Lower lobe of right lung (tissue), 2 donors: ENCODE data around the gene CHGA. TPM values are rescaled to one million over a fixed set of nuclear protein-coding genes. Genes with fewer than 3 reads are reported as not detected.

Source experiments
- ATAC-seq, 2 donors: fragments of 200-7000 bp; cut with Tn5 transposase; one replicate each; pipeline ENCODE4 v1.9.1; 2020 to 2022; ENCODE audit warnings: mild to moderate bottlenecking in 2 of 2, moderate library complexity in 2 of 2
- DNase-seq: peaks from one replicate; pipeline ENCODE4 v3.0.0-alpha.2; 2020
- H3K27ac ChIP-seq: fragments of 200-600 bp; one replicate; pipeline ENCODE4 v1.8.0; 2022
- H3K27me3 ChIP-seq: fragments of 200-600 bp; one replicate; pipeline ENCODE4 v1.8.0; 2022; ENCODE audit warnings: low read depth
- H3K36me3 ChIP-seq: fragments of 200-600 bp; one replicate; pipeline ENCODE4 v1.8.0; 2022; ENCODE audit warnings: mild to moderate bottlenecking
- H3K4me1 ChIP-seq: fragments of 200-600 bp; one replicate; pipeline ENCODE4 v1.8.0; 2022
- H3K4me3 ChIP-seq: fragments of 200-600 bp; one replicate; pipeline ENCODE4 v1.8.0; 2022; ENCODE audit warnings: mild to moderate bottlenecking
- H3K9me3 ChIP-seq: fragments of 200-600 bp; one replicate; pipeline ENCODE4 v1.8.0; 2022
- CTCF ChIP-seq: fragments of 200-600 bp; IDR thresholded peaks from one replicate; pipeline ENCODE4 v1.8.0; 2022; ENCODE audit warnings: antibody characterized with exemption, mild to moderate bottlenecking
- intact Hi-C: fragments of 100-400 bp; cut with DNase I; formaldehyde crosslinking; loops from one replicate; pipeline ENCODE4 v1.11.0; 2022
- total RNA-seq: library from RNA; stranded (reverse); fragmentation: NEBNext Ultra II Directional; extraction: Animal tissue kit (Norgen Biotek cat#: 25700); gene quantifications from one replicate; pipeline ENCODE4 v1.2.1, GENCODE V29; 2021
- donor health status: DM: no; HTN: yes; CAD: no; lungs with severe emphysema.

CHGA gene
- total RNA-seq, 1 donor from 2014 or later = 0.71 TPM

- H3K4me3 ChIP-seq = no peak overlapping the region
- no peaks in the 10 kb centered on the region for H3K4me1 ChIP-seq
- intact Hi-C loops = no loop called here
- H3K27ac ChIP-seq = no peak overlapping the region
- peaks cover 61% of the 10 kb centered on the region for H3K36me3 ChIP-seq
- no peak for ATAC-seq
- no peaks in the 10 kb centered on the region for H3K9me3 ChIP-seq
- H3K27me3 ChIP-seq = no peaks in the 10 kb centered on the region
- DNase-seq = no peak
- no peak for TF ChIP-seq CTCF
Observed at GRCh38 chr14:92938890-92939671, 16.1 kb downstream of the CHGA start.

- DNase-seq = no peak
- TF ChIP-seq CTCF = no peak
- Histone ChIP-seq H3K4me3 (no peak overlapping the region), H3K9me3 (no peaks in the 10 kb centered on the region), H3K27me3 (no peaks in the 10 kb centered on the region), H3K36me3 (peaks cover 65% of the 10 kb centered on the region), H3K4me1 (no peaks in the 10 kb centered on the region), H3K27ac (no peak overlapping the region)
- intact Hi-C loops = no loop called here
- no peak for ATAC-seq
Observed at GRCh38 chr14:92939699-92940098, 16.7 kb downstream of the CHGA start.

GRCh38 chr14:92940543-92940942 is 17.6 kb downstream of the CHGA start:
- H3K27me3 ChIP-seq = no peaks in the 10 kb centered on the region
- ATAC-seq = no peak
- no peak overlapping the region for H3K27ac ChIP-seq
- H3K36me3 ChIP-seq = peaks cover 72% of the 10 kb centered on the region
- no peak for DNase-seq
- no peak overlapping the region for H3K4me3 ChIP-seq
- H3K4me1 ChIP-seq = no peaks in the 10 kb centered on the region
- intact Hi-C loops = no loop called here
- H3K9me3 ChIP-seq = no peaks in the 10 kb centered on the region
- TF ChIP-seq CTCF = no peak

GRCh38 chr14:92941531-92941930 is 18.6 kb downstream of the CHGA start:
- Histone ChIP-seq H3K9me3 (no peaks in the 10 kb centered on the region), H3K27me3 (no peaks in the 10 kb centered on the region), H3K27ac (no peak overlapping the region), H3K4me3 (no peak overlapping the region), H3K36me3 (peaks cover 74% of the 10 kb centered on the region), H3K4me1 (peaks cover 3% of the 10 kb centered on the region)
- DNase-seq = no peak
- ATAC-seq = no peak
- intact Hi-C loops = no loop called here
- no peak for TF ChIP-seq CTCF

- DNase-seq = no peak
- intact Hi-C loops = no loop called here
- H3K4me1 ChIP-seq = peaks cover 5% of the 10 kb centered on the region
- ATAC-seq = no peak
- H3K27me3 ChIP-seq = no peaks in the 10 kb centered on the region
- no peaks in the 10 kb centered on the region for H3K9me3 ChIP-seq
- no peak overlapping the region for H3K4me3 ChIP-seq
- H3K27ac ChIP-seq = no peak overlapping the region
- no peak for TF ChIP-seq CTCF
- peaks cover 68% of the 10 kb centered on the region for H3K36me3 ChIP-seq
Observed at GRCh38 chr14:92942136-92942535, 19.2 kb downstream of the CHGA start.
